Ishikawa (cell line): Measurements from ENCODE around the gene GPR15LG.

Experiments
- CEBPB ChIP-seq: IDR thresholded peaks from 2 replicates; pipeline ENCODE4 v1.6.1; 2012
- EGR1 ChIP-seq: IDR thresholded peaks from 2 replicates; pipeline ENCODE4 v1.6.1; 2012
- EP300 ChIP-seq: IDR thresholded peaks from 2 replicates; pipeline ENCODE4 v1.6.1; 2012; ENCODE audit warnings: borderline replicate concordance
- NFIC ChIP-seq: IDR thresholded peaks from 2 replicates; pipeline ENCODE4 v1.6.1; 2012
- RAD21 ChIP-seq: IDR thresholded peaks from 2 replicates; pipeline ENCODE4 v1.6.1; 2012; ENCODE audit warnings: low read depth
- TAF1 ChIP-seq: IDR thresholded peaks from 2 replicates; pipeline ENCODE4 v1.6.1; 2012; ENCODE audit warnings: low read depth, mild to moderate bottlenecking
- TEAD4 ChIP-seq: IDR thresholded peaks from 2 replicates; pipeline ENCODE4 v1.6.1; 2012
- YY1 ChIP-seq: IDR thresholded peaks from 2 replicates; pipeline ENCODE4 v1.6.1; 2012; ENCODE audit warnings: low read depth
- TF ChIP-seq, protein P1 (sequence below): IDR thresholded peaks from 2 replicates; pipeline ENCODE4 v1.6.1; 2012
- TF ChIP-seq, protein P2 (sequence below): IDR thresholded peaks from 2 replicates; pipeline ENCODE4 v1.6.1; 2012
- TF ChIP-seq, protein P3 (sequence below): IDR thresholded peaks from 2 replicates; pipeline ENCODE4 v1.6.1; 2012; ENCODE audit warnings: low read depth, mild to moderate bottlenecking

- TF ChIP-seq EP300 (no peak), EGR1 (no peak), YY1 (no peak), TAF1 (no peak), RAD21 (no peak), NFIC (no peak), TEAD4 (no peak), CEBPB (no peak)
- TF ChIP-seq, protein P1, sequence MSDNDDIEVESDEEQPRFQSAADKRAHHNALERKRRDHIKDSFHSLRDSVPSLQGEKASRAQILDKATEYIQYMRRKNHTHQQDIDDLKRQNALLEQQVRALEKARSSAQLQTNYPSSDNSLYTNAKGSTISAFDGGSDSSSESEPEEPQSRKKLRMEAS: no peak
- TF ChIP-seq, protein P2, sequence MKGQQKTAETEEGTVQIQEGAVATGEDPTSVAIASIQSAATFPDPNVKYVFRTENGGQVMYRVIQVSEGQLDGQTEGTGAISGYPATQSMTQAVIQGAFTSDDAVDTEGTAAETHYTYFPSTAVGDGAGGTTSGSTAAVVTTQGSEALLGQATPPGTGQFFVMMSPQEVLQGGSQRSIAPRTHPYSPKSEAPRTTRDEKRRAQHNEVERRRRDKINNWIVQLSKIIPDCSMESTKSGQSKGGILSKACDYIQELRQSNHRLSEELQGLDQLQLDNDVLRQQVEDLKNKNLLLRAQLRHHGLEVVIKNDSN: no peak
- TF ChIP-seq, protein P3, sequence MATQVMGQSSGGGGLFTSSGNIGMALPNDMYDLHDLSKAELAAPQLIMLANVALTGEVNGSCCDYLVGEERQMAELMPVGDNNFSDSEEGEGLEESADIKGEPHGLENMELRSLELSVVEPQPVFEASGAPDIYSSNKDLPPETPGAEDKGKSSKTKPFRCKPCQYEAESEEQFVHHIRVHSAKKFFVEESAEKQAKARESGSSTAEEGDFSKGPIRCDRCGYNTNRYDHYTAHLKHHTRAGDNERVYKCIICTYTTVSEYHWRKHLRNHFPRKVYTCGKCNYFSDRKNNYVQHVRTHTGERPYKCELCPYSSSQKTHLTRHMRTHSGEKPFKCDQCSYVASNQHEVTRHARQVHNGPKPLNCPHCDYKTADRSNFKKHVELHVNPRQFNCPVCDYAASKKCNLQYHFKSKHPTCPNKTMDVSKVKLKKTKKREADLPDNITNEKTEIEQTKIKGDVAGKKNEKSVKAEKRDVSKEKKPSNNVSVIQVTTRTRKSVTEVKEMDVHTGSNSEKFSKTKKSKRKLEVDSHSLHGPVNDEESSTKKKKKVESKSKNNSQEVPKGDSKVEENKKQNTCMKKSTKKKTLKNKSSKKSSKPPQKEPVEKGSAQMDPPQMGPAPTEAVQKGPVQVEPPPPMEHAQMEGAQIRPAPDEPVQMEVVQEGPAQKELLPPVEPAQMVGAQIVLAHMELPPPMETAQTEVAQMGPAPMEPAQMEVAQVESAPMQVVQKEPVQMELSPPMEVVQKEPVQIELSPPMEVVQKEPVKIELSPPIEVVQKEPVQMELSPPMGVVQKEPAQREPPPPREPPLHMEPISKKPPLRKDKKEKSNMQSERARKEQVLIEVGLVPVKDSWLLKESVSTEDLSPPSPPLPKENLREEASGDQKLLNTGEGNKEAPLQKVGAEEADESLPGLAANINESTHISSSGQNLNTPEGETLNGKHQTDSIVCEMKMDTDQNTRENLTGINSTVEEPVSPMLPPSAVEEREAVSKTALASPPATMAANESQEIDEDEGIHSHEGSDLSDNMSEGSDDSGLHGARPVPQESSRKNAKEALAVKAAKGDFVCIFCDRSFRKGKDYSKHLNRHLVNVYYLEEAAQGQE: no peak
Measured at GRCh38 chr10:84138478-84139125, 35.0 kb upstream of the GPR15LG start.
